GM19438 (cell line): ENCODE measurements around the gene SPOCK1.
"Not testable (repeated sequence)": the region's sequence is repeated elsewhere in the genome, so short reads cannot be mapped to it uniquely, and the experiment has no call there.

Experiments
- ATAC-seq: cut with Tn5 transposase; IDR thresholded peaks from one replicate; pipeline ENCODE4 v1.9.1; 2021; ENCODE audit warnings: low read depth; ENCODE audit not compliant: unreplicated experiment

The SPOCK1 gene

DNA sequence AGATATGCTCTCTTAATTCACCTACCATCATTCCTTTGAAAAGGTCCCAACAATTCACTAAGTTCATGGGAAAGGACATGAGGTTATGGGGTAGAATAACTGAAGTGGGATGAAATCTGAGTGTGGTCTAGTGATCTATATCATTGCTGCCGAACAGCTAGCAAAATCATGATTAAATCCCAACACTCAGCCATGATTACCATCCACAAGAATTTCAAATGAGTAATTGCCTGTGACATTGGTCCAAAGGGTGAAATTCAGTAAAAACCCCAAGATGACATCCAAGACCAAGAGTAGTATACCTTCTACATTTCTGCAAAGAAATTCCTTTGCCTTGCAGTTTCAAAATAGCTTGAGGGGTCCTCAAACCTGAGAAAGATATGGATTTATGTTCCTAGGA lies 225.6 kb downstream of the SPOCK1 start:
- ATAC-seq, result no peak

- no peak for ATAC-seq
These were observed 226.3 kb downstream of the SPOCK1 start for GRCh38 chr5:137272831-137273230.

DNA sequence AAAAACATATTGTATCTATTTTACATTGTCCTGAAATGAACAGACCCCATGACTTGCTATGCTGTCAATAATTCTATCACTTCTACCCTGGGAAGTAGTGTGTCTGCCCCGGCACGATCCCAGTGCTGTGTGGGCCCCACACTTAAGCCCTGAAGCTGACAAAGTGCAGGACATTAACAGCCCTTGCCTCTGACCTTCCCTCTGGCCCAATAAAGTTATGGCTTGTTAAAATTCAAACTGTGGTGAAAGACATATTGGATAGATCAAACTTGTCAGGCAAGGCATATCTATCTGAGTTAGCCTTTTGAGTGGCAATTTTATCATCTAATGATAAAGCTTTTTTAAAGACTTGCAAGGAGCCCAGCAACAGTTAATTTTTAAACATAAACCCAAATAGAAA lies 229.2 kb downstream of the SPOCK1 start:
- no peak for ATAC-seq

- ATAC-seq, result no peak
These were observed 229.9 kb downstream of the SPOCK1 start for GRCh38 chr5:137269274-137269673.

GRCh38 chr5:137268646-137269045 lies 230.5 kb downstream of the SPOCK1 start:
- ATAC-seq, result no peak

DNA sequence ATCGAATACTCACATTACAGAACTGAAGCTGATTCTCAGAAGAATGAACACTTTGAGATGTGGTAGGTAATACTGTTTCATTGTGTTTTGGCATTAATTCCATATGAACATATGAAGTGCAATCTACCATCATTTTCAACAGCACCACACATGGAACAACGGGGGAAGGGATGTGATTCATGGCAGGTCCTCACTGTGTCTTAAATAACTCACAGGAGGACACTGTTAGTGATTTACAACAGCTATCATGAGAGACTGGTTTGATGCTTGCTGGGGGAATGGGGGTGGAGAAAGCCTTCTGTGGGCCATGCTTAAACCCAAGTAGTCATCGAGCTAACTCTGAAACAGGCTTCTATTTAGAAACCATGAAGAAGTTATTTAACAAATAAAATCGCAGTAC lies 232.9 kb downstream of the SPOCK1 start:
- no peak for ATAC-seq

DNA sequence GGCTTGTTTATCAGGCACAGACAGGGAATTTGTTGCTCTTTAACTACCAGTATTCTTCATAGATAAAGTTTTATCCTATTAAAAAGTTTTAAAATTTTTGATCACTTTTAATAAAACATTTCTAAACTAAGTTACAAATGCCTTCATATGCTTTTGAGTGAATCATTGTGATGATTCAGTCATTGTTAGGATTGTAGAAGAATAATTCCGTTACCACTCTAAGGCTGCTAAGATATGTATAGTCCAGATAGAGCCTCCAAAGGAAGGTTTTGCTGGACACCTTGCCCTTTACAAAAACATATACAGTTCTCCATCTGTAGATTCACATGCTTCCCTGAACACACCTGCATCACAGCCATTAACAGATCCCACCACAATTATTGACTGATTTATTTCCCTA lies 233.7 kb downstream of the SPOCK1 start:
- ATAC-seq, result no peak

DNA sequence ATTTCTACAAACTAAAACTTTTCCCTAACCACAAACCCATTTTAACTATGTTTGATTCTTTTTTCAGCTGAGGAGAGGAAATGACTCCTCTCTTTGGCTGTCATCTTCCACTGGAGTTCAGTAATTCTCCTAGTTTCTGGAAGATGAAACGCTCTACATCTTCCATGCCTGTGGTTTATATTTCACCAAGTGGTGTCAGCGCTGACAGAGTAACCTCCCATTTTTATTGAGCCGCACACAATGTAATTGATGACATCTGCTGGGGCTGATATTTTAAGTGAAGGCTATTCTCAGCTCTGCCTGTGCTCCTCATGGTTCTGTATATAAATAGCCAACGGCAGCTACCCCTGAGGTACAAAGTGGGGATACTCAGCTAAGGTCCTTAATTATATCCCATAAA lies 234.6 kb downstream of the SPOCK1 start:
- no peak for ATAC-seq

DNA sequence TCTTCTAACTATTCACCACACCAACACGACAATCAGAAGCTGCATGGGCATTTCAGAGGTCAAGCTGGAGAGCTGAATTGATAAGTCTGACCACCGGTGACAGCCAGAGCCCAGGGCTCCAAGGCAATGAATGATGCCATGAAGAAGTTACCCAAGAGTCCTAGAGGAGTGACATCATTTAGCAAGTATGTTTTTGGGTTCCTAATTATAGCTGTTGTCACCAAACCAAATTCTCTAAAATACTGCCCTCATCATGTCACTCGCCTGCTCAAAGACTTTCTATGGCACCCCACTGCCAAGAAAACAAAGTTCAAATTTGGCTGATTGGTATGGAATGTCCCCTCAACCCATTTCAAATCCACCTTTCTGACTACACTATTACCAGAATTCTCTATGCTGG lies 235.1 kb downstream of the SPOCK1 start:
- no peak for ATAC-seq

GRCh38 chr5:137263371-137264005 lies 235.6 kb downstream of the SPOCK1 start:
- ATAC-seq, result no peak

DNA sequence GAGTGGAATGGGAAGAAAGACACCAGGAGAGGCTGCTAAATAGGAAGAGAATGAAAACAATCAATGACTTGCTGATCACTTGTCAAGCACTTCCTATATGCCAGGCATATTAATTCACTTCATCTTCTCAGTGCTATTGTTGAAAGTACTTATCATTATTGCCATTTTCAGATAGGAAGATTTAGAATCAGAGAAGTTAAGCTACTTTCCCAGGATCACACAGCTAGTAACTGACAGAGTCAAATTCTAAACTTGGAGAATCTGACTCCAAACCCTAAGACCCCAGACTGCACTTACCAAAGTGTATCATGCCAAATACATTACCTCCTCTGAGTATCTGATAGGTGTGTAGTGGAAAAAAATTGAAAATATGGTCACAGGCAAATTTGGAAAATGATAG lies 236.3 kb downstream of the SPOCK1 start:
- no peak for ATAC-seq

DNA sequence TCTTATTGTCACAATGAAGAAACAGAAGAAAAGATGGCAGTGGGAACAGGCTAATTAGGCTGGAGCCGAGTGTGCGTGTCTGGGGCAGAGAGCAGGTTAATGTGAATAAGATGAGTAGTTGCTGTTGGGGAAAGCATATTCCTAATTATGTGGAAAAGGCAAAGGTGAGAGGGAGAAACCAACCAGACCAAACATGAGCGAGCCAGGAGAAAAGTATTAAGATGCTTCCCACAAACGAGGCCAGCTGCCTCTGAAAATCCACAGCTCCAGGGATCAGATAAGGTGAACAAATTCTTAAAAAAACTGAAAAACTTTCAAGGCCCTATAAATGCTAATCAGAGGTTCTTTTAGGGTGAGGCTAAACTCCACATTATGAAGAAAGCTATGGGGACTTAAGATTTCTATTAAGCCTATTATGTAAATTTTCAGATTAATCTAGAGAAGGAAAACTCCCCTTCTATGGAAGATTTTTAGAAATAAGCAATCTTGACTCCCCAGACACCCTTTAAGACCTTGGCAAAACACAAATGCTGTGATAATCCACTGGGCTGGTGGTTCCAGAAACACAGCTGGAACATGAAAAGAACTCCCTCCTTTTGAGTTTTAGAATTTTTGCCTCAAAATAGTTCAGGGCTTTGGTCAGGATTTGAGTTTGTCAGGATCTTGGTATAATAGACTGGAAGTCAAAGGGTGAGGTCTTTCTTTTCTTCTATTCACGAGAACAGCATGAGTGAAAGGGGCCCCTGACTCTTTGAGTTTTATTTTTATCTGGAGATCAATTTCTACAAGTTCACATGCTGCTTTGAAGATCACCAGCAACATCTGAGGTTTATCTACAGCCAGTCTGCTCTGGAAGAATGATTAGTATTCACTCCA lies 238.1 kb downstream of the SPOCK1 start:
- ATAC-seq, result no peak

GRCh38 chr5:137259115-137259514 lies 240.0 kb downstream of the SPOCK1 start:
- not testable (repeated sequence) for ATAC-seq

- ATAC-seq, result no peak
These were observed 244.7 kb downstream of the SPOCK1 start for GRCh38 chr5:137254119-137255090.

GRCh38 chr5:137252512-137252911 lies 246.6 kb downstream of the SPOCK1 start:
- no peak for ATAC-seq

DNA sequence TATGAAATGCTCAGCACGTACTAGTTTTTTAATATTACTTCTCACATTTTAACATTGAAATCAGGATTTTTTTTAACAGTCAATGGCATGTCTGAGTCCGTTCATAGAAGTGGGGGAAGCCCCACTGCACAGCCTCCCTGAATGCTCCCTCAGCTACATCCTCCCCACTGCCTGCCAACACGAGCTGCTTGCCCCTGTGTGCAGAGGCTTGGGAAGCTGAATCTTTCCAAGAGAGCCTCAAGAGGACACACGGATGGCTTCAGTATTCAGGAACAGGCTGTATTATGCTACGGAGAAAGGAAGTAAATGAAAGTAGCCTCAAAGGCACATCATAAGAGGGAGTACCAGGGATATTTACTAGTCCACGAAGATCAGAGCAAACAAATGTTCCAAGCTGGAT lies 248.7 kb downstream of the SPOCK1 start:
- no peak for ATAC-seq

GRCh38 chr5:137248527-137248926 lies 250.6 kb downstream of the SPOCK1 start:
- ATAC-seq, result no peak

DNA sequence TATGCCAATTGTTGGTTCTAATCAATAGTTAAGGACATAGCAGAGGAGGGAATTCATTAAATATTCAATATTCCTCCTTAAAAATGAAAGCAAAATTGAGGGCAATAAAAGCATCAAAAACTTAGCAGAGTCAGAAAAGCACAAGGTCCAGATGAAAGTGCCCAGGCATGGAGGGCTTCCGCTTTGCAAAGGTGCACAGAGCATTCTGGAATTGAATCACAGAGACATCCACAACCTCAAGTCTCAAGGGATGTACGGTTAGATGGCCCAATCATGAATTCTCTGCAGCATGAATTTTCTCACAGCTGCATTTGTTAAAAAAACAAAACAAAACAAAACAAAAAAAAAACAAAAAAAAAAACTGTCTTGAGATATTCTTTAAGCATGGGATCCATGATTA lies 253.7 kb downstream of the SPOCK1 start:
- ATAC-seq, result no peak

- ATAC-seq, result no peak
These were observed 258.8 kb downstream of the SPOCK1 start for GRCh38 chr5:137240285-137240684.

GRCh38 chr5:137236849-137237507 lies 262.1 kb downstream of the SPOCK1 start:
- ATAC-seq, result no peak
